Neutrophil (primary cell): ENCODE data around the gene NLRP4.

ENCODE experiments used
- H3K27ac ChIP-seq: fragments of 200-600 bp; sonication (generic); 2 replicates; pipeline ENCODE4 v1.5.1; 2016; ENCODE audit warnings: mild to moderate bottlenecking, moderate library complexity
- H3K27me3 ChIP-seq: fragments of 200-600 bp; sonication (generic); 2 replicates; pipeline ENCODE4 v1.6.0; 2016; ENCODE audit warnings: mild to moderate bottlenecking
- H3K36me3 ChIP-seq: fragments of 200-600 bp; sonication (generic); 2 replicates; pipeline ENCODE4 v1.5.1; 2017
- H3K4me1 ChIP-seq, 2 experiments: fragments of 200-600 bp in 1 of 2; sonication (generic) in 1 of 2; 1 replicate in 1 of 2; 2 replicates in 1 of 2; pipeline versions ENCODE4 v1.5.1 to v1.6.1; 2013 to 2016; ENCODE audit warnings: low read depth in 1 of 2, low read length in 1 of 2, mild to moderate bottlenecking in 1 of 2, moderate library complexity in 1 of 2; ENCODE audit not compliant: control insufficient read depth in 1 of 2, insufficient read depth in 1 of 2
- H3K4me3 ChIP-seq, 2 experiments: fragments of 200-600 bp in 1 of 2; sonication (generic) in 1 of 2; 1 replicate in 1 of 2; 2 replicates in 1 of 2; pipeline ENCODE4 v1.5.1; 2013 to 2016; ENCODE audit warnings: low read depth in 1 of 2, low read length in 1 of 2, mild to moderate bottlenecking in 1 of 2, moderate library complexity in 1 of 2
- H3K9me3 ChIP-seq: fragments of 200-600 bp; sonication (generic); 2 replicates; pipeline ENCODE4 v1.5.1; 2016
- CTCF ChIP-seq: fragments of 200-600 bp; sonication (generic); IDR thresholded peaks from 2 replicates; pipeline ENCODE4 v1.5.1; 2016; ENCODE audit warnings: antibody characterized with exemption

NLRP4 gene

GRCh38 chr19:55832676-55833075, 3.7 kb upstream of the NLRP4 start:
- Histone ChIP-seq H3K27ac (no peak overlapping the region), H3K4me3 (no peak overlapping the region), H3K9me3 (no peaks in the 10 kb centered on the region), H3K4me1 (no peaks in the 10 kb centered on the region), H3K27me3 (no peaks in the 10 kb centered on the region), H3K36me3 (no peaks in the 10 kb centered on the region)
- no peak for TF ChIP-seq CTCF

GRCh38 chr19:55838251-55838650, 1.9 kb downstream of the NLRP4 start:
- Histone ChIP-seq H3K36me3 (no peaks in the 10 kb centered on the region), H3K4me3 (no peak overlapping the region), H3K9me3 (peaks cover 4% of the 10 kb centered on the region), H3K4me1 (no peaks in the 10 kb centered on the region), H3K27ac (no peak overlapping the region), H3K27me3 (no peaks in the 10 kb centered on the region)
- TF ChIP-seq CTCF, result no peak

- Histone ChIP-seq H3K9me3 (peaks cover 4% of the 10 kb centered on the region), H3K36me3 (no peaks in the 10 kb centered on the region), H3K27me3 (no peaks in the 10 kb centered on the region), H3K4me3 (no peak overlapping the region), H3K4me1 (no peaks in the 10 kb centered on the region), H3K27ac (no peak overlapping the region)
- no peak for TF ChIP-seq CTCF
Observed at GRCh38 chr19:55838906-55839305, 2.6 kb downstream of the NLRP4 start.

- Histone ChIP-seq H3K4me1 (no peaks in the 10 kb centered on the region), H3K9me3 (no peaks in the 10 kb centered on the region), H3K27ac (no peak overlapping the region), H3K27me3 (no peaks in the 10 kb centered on the region), H3K4me3 (no peak overlapping the region), H3K36me3 (no peaks in the 10 kb centered on the region)
- no peak for TF ChIP-seq CTCF
Observed at GRCh38 chr19:55855160-55855559, 18.8 kb downstream of the NLRP4 start.

GRCh38 chr19:55857149-55857548, 20.8 kb downstream of the NLRP4 start:
- Histone ChIP-seq H3K4me1 (no peaks in the 10 kb centered on the region), H3K27ac (no peak overlapping the region), H3K36me3 (no peaks in the 10 kb centered on the region), H3K4me3 (no peak overlapping the region), H3K9me3 (no peaks in the 10 kb centered on the region), H3K27me3 (no peaks in the 10 kb centered on the region)
- TF ChIP-seq CTCF, result no peak

- H3K4me3 ChIP-seq, result no peak overlapping the region
- no peaks in the 10 kb centered on the region for H3K9me3 ChIP-seq
- H3K27ac ChIP-seq, result no peak overlapping the region
- H3K4me1 ChIP-seq, result no peaks in the 10 kb centered on the region
- TF ChIP-seq CTCF, result no peak
- H3K36me3 ChIP-seq, result no peaks in the 10 kb centered on the region
- H3K27me3 ChIP-seq, result no peaks in the 10 kb centered on the region
Observed at GRCh38 chr19:55857974-55858373, 21.6 kb downstream of the NLRP4 start.
